ENCODE measurements around the gene KRT80. TPM values are rescaled to one million over a fixed set of nuclear protein-coding genes. Genes with fewer than 3 reads are reported as not detected.

The KRT80 gene
- total RNA-seq, 2 experiments from 2014 or later, result not detected

DNA sequence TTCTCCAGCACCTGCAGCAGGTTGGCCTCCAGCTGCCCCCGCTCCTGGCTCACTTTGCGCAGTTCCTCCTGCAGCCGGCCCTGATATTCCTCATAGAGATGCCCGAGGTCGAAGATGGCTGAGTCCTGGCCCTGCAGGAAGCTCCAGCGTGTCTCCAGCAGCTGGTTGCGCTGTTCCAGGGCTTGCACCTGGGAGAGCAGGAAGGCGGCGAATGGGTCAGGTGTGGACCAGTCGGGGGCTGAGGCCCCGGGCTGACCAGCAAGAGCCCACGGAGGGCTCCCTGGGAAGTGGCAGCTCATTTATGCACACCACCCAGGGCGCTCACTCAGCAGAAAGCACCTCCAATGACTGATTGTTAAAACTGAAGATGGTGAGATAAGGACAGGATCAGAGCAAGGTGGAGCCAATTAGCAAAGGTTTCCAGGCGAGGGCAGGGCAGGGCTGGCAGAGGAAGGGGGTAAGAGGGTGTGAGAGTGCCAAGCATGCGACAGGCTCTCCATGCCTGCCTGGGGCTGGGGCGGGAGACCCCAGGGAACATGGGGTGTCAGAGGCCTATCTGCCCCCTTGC lies 6.3 kb downstream of the KRT80 start:
- H3K4me3 ChIP-seq (ENCODE audit: low read length), result no peak overlapping the region
- no peak for DNase-seq
- no peaks in the 10 kb centered on the region for H3K36me3 ChIP-seq (ENCODE audit: insufficient read depth, low read length)
- intact Hi-C loops (cut with DNase I, micrococcal nuclease), result no loop called here
- Mint-ChIP-seq H3K27me3 (no peaks in the 10 kb centered on the region), H3K36me3 (ENCODE audit: low read depth) (no peaks in the 10 kb centered on the region), H3K27ac (no peak overlapping the region), H3K9me3 (no peaks in the 10 kb centered on the region), H3K4me3 (no peak overlapping the region), H3K4me1 (ENCODE audit: low read depth) (no peaks in the 10 kb centered on the region)
- no peaks in the 10 kb centered on the region for H3K9me3 ChIP-seq (ENCODE audit: control insufficient read depth in 1 of 2, insufficient read depth in 1 of 2, low read length in 2 of 2)
- no peak for ATAC-seq (ENCODE audit: poor library complexity)
- no peaks in the 10 kb centered on the region for H3K27me3 ChIP-seq (ENCODE audit: control insufficient read depth in 1 of 2, insufficient read depth in 2 of 2, low read length in 2 of 2)
- peaks cover 3% of the 10 kb centered on the region for H3K4me1 ChIP-seq (ENCODE audit: insufficient read depth, low read length)
- TF ChIP-seq, protein P1, sequence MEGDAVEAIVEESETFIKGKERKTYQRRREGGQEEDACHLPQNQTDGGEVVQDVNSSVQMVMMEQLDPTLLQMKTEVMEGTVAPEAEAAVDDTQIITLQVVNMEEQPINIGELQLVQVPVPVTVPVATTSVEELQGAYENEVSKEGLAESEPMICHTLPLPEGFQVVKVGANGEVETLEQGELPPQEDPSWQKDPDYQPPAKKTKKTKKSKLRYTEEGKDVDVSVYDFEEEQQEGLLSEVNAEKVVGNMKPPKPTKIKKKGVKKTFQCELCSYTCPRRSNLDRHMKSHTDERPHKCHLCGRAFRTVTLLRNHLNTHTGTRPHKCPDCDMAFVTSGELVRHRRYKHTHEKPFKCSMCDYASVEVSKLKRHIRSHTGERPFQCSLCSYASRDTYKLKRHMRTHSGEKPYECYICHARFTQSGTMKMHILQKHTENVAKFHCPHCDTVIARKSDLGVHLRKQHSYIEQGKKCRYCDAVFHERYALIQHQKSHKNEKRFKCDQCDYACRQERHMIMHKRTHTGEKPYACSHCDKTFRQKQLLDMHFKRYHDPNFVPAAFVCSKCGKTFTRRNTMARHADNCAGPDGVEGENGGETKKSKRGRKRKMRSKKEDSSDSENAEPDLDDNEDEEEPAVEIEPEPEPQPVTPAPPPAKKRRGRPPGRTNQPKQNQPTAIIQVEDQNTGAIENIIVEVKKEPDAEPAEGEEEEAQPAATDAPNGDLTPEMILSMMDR (IDR thresholded peaks at IDR 0.05), result no peak
- POLR2A ChIA-PET, result no interaction called here
- no peak overlapping the region for H3K27ac ChIP-seq (ENCODE audit: low read depth in 1 of 2, low read length in 2 of 2)
- CTCF ChIA-PET, result no interaction called here

DNA sequence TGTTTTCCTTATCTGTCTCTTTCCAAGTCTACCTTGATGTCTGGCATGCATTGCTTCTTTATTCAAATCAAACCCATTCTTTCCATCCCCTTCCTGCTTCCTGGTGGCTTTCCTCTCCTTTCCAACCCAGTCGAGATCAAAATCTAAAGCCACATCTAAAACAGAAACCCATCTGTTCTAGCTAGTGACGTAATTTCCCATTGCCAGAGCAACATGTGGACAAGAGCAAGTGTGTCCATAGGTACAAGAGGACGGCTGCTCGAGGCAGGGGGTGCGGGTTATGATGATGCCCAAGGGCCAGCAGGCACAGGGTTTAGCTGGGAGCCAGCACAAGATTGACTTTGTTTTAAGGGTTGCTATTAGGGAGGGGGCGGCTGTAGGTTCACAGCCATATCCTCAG lies 7.0 kb downstream of the KRT80 start:
- Histone ChIP-seq H3K27me3 (ENCODE audit: control insufficient read depth in 1 of 2, insufficient read depth in 2 of 2, low read length in 2 of 2) (no peaks in the 10 kb centered on the region), H3K27ac (ENCODE audit: low read depth in 1 of 2, low read length in 2 of 2) (no peak overlapping the region), H3K36me3 (ENCODE audit: insufficient read depth, low read length) (no peaks in the 10 kb centered on the region), H3K4me3 (ENCODE audit: low read length) (no peak overlapping the region), H3K9me3 (ENCODE audit: control insufficient read depth in 1 of 2, insufficient read depth in 1 of 2, low read length in 2 of 2) (no peaks in the 10 kb centered on the region), H3K4me1 (ENCODE audit: insufficient read depth, low read length) (peaks cover 3% of the 10 kb centered on the region)
- no peaks in the 10 kb centered on the region for H3K4me1 Mint-ChIP-seq (ENCODE audit: low read depth)
- H3K27ac Mint-ChIP-seq, result no peak overlapping the region
- no peaks in the 10 kb centered on the region for H3K9me3 Mint-ChIP-seq
- H3K4me3 Mint-ChIP-seq, result no peak overlapping the region
- TF ChIP-seq, protein P1 (IDR thresholded peaks at IDR 0.05), result no peak
- H3K36me3 Mint-ChIP-seq (ENCODE audit: low read depth), result no peaks in the 10 kb centered on the region
- no peak for ATAC-seq (ENCODE audit: poor library complexity)
- ChIA-PET POLR2A (no interaction called here), CTCF (no interaction called here)
- no peak for DNase-seq
- intact Hi-C loops (cut with DNase I, micrococcal nuclease), result no loop called here
- no peaks in the 10 kb centered on the region for H3K27me3 Mint-ChIP-seq

DNA sequence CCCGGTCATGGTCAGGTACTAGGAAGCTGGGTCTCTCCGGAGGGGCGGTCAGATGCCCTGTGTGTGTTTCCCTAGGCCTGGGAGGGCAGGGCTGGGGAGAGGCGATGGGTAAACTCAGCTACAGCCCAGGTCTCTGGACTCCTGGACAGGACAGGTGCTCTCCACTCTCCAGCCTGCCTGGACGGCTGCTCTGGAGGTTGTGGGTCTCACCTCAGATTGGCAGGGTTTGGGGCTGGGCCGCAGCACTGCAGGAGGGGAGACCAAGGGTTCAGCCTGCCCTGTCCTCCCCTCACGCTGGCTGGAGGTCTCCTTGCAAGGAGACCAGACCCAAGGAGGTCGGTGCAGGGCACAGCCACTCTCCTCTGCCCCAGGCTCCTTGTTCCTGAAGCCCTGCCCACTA lies 7.8 kb downstream of the KRT80 start:
- Histone ChIP-seq H3K4me1 (ENCODE audit: insufficient read depth, low read length) (no peaks in the 10 kb centered on the region), H3K4me3 (ENCODE audit: low read length) (no peak overlapping the region), H3K9me3 (ENCODE audit: control insufficient read depth in 1 of 2, insufficient read depth in 1 of 2, low read length in 2 of 2) (no peaks in the 10 kb centered on the region), H3K27ac (ENCODE audit: low read depth in 1 of 2, low read length in 2 of 2) (no peak overlapping the region), H3K27me3 (ENCODE audit: control insufficient read depth in 1 of 2, insufficient read depth in 2 of 2, low read length in 2 of 2) (no peaks in the 10 kb centered on the region), H3K36me3 (ENCODE audit: insufficient read depth, low read length) (no peaks in the 10 kb centered on the region)
- Mint-ChIP-seq H3K4me3 (no peak overlapping the region), H3K9me3 (no peaks in the 10 kb centered on the region), H3K4me1 (ENCODE audit: low read depth) (no peaks in the 10 kb centered on the region), H3K27me3 (no peaks in the 10 kb centered on the region), H3K36me3 (ENCODE audit: low read depth) (no peaks in the 10 kb centered on the region), H3K27ac (no peak overlapping the region)
- TF ChIP-seq, protein P1 (IDR thresholded peaks at IDR 0.05), result no peak
- CTCF ChIA-PET, result no interaction called here
- intact Hi-C loops (cut with DNase I, micrococcal nuclease), result no loop called here
- no peak for DNase-seq
- no peak for ATAC-seq (ENCODE audit: poor library complexity)
- POLR2A ChIA-PET, result no interaction called here
